ENCODE results near the gene MYH1.

The MYH1 gene

DNA sequence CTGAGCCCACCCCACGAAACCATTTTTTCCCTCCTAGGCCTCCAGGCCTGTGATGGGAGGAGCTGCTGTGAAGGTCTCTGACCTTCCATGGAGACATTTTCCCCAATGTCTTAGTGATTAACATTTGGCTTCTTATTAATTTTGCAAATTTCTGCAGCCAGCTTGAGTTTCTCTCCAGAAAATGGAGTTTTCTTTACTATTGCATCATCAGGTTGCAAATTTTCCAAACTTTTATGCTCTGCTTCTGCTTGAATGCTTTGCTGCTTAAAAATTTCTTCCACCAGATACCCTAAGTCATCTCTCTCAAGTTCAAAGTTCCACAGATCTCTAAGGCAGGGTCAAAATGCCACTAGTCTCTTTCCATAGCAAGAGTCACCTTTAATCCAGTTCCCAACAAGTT, 36.1 kb downstream of the MYH1 start:
- no peak for DNase-seq (ENCODE audit: low spot score)

DNA sequence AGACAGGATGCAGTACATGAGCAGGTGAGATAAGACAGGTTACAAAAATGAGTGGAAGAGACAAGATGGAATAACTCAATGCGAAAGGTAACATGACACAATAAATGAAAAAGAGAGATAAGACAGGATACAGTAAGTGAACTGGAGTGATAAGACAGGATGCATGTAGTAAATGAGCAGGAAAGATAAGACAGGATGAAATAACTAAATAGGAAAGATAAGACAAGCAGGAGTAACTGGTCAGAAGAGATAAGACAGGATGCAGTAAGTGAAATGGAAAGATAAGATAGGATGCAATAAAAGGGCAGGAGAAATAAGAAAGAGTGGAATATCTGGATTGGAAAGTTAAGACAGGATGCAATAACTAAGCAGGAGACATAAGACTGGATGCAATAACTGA, 40.6 kb downstream of the MYH1 start:
- no peak for DNase-seq (ENCODE audit: low spot score)

DNA sequence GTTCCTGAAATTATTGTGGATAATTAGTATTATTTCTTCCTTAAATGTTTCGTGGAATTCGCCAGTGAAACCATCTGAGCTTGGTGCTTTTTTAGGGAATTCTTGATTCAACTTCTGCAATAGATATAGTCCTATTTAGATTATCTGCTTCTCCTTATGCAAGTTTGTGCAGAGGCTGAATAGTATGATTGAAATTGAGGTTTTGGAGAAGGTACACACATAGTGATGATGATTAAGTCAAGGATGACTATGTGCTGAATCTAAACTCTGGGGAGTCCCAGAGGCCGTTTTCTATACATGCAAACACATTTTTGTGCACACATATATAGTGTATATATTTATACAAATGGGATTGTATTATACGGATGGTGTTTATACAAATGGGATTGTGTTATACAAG, 43.8 kb downstream of the MYH1 start:
- DNase-seq (ENCODE audit: low spot score) = no peak

DNA sequence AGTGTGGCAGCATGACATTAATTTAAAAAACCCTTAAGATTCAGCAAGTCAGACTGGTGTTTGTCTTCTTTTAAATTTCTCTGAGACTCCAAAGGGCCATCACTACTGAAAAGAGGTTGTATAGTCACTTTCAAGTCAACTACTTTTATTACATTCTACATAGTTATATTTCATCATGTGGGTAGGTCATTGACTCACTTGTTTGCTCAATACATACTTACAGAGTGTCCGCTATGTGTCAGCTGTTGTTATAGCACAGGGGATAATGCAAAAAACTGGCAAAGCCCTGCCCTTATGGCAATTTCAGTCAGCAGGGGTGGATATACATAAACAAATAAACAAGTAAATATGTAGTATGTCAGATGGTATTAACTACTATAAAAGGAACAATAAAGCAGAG, 46.5 kb downstream of the MYH1 start:
- peak; percentile 5 for DNase-seq (ENCODE audit: low spot score)

DNA sequence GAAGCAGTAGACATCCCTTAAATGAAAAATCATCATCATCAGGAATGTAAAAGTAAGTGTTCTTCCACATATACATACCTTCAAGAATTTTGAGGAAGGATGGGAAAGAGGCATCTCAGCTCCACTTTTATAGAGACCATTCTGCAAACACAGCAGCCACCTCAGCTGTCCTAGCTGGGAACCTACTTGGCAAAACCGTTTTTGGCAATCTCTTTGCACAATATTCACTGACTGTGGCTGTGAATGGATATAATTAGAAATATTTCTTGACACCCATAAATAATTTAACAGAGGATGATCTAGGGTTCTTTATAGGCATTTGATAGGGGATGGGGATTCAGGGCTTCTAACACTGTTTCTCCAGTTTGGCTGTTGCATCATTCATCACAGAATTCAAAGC, 48.9 kb downstream of the MYH1 start, which contains the start of gene MYH4:
Gene MYH4, minus strand, starts transcription at position 101 of the 400 bp plus-strand sequence. CDS start 2,814 bp downstream, outside the sequence.
- DNase-seq (ENCODE audit: low spot score) = no peak

DNA sequence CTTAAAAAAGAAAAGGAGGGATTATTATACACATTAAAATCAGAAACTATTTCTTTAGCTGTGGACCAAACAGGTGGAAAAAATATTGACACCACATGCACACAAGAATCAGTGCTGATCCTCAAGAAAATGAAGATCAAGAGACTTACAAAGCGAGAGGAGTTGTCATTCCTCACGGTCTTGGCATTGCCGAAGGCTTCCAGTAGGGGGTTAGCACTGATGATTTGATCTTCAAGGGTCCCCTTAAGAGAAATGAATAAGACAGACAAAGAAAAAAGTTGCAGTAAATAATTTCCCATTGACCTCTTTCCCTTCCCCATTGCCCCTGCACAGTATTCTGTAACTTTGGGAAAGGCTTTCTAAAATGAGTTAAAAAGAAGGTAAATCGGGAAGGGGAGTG, 54.9 kb downstream of the MYH1 start:
- no peak for DNase-seq (ENCODE audit: low spot score)

DNA sequence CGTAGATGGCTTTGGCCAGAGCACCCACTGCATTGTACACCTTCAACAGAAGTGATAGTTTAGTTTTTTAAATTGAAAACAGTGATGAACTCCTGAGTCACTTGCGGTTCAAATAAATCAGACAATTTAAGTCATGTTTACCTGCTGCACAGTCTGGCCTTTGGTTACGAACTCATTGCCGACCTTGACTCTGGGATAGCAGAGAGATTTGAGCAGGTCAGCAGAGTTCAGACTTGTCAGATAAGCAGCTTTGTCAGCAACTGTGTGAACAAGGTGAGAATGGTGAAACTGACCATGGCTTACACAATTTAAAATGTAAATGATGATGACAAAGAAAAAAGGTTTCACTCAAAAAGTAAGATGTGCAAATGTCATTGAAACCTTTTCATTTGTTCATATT, 58.3 kb downstream of the MYH1 start:
- DNase-seq (ENCODE audit: low spot score) = no peak

DNA sequence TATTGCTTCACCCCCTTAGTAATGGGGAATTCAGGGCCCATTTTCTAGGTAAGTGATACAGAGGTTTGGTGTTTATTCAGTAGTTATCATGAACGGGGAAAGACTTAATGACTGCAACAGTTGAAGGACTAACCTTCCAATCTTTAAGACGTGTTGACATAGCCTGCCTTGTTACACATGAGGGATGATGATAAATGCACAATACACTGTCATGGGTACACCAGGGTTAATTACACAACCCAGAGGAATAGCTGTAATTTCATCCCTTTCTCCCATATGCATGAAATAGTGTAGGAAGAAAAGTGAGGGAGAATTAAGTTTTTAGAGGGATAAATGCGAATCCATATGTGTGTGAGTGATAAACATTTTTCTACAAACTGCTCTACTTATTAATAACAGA, 59.6 kb downstream of the MYH1 start:
- no peak for DNase-seq (ENCODE audit: low spot score)

DNA sequence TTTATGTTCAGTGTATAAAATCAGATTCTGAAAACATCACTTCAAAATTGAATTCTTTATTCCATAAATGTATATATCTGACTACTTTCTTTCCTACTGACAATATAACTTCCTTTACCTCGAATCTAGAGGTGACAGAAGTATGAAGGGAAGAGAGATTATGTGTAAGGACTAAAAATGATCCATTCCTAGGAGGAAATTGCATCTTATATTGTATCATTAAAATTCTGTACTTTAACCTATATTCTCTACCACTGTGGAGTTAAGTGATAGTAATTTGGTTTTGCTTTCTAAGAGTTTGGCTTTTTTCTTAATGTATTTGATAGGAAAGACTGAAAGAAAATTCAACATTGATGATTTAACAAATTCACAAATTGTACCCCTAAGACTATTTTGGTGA, 60.4 kb downstream of the MYH1 start:
- no peak for DNase-seq (ENCODE audit: low spot score)

DNA sequence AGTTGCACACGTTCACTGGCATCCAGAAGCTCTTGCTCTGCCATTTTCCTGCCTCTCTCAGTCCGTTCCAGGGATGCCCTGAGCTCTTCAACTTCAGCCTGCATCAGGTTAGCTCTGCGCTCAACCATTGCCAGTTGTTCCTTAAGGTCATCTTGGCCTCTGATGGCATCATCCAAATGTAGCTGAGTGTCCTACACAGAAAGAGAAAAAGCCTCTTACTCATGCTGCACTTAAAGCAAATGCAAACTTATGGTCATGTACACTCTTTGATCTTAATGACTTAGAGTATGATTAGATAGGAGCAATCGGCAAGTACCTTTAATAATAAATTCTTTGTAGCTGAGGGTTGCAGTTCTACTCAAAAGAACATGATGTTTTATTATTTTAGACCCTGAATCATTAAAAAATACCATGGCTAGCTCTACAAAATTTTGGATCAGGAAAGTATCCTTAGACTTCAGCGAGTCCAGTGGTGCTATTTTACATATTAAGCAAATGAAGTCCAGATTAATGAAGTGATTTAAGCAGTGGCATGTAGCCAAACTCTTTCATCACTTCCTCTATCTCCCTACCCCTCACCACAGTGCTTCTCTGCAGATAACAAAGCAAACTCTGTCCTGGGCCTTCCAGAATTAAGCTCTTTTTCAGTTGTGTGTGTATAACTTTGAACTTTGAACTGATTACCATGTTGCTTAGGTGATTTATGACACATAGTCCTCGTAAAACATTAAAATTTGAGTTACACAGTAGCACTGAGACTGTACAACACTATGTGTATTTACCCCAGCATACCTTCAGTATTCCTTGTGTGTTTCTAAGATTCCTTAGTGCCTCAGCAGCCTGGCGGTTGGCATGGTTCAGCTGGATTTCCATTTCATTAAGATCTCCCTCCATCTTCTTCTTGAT, 71.1 kb downstream of the MYH1 start:
- DNase-seq (ENCODE audit: low spot score) = no peak
